GM10266 (cell line): Measurements from ENCODE around the gene CLIC4.

Experiments used
- DNase-seq: peaks from one replicate; pipeline ENCODE4 v3.0.0; 2012; ENCODE audit errors: extremely low spot score
- TF ChIP-seq, protein P1 (sequence below): IDR thresholded peaks from 2 replicates; pipeline ENCODE4 v1.5.1; 2012; ENCODE audit warnings: mild to moderate bottlenecking, low read depth; ENCODE audit not compliant: control insufficient read depth, insufficient read depth; ENCODE audit errors: missing control alignments

Gene CLIC4

DNA sequence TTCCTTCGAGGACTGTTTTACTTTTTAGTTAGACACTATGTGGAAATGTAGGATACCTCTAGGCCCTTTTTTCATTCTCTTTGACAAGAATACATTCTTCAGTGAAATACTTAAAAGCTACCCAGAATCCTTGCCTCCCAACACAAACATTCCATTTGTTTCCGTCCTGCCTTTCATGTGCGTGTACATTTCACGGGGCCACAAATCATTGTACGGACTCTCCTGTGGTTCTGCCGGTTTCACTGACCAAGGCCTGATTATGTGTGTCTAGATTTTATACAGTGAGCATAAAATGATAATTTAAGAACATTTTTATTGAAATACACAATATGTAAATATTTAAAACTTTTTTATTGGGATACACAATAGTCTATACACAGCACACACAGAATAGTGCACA is 108.4 kb downstream of the CLIC4 start:
- TF ChIP-seq, protein P1, sequence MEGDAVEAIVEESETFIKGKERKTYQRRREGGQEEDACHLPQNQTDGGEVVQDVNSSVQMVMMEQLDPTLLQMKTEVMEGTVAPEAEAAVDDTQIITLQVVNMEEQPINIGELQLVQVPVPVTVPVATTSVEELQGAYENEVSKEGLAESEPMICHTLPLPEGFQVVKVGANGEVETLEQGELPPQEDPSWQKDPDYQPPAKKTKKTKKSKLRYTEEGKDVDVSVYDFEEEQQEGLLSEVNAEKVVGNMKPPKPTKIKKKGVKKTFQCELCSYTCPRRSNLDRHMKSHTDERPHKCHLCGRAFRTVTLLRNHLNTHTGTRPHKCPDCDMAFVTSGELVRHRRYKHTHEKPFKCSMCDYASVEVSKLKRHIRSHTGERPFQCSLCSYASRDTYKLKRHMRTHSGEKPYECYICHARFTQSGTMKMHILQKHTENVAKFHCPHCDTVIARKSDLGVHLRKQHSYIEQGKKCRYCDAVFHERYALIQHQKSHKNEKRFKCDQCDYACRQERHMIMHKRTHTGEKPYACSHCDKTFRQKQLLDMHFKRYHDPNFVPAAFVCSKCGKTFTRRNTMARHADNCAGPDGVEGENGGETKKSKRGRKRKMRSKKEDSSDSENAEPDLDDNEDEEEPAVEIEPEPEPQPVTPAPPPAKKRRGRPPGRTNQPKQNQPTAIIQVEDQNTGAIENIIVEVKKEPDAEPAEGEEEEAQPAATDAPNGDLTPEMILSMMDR: no peak
- DNase-seq: no peak

DNA sequence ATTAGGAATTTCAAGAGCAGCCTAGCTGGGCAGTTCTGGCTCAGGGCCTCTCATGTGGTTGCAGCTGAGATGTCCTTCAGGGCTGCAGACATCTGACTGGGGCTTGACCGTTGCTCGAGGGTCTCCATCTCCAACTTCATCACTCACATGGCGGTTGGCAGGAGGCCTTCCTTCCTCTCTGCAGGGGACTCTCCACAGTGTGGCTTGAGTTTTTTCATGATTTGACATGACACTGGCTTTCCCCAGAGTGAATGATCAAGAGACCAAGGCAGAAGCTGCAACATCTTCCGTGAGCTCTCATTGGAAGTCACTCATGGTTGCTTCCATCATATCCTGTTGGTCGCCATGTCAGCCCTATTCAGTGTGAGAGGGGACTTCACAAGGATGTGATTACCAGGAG is 110.2 kb downstream of the CLIC4 start:
- TF ChIP-seq, protein P1: no peak
- DNase-seq: no peak

DNA sequence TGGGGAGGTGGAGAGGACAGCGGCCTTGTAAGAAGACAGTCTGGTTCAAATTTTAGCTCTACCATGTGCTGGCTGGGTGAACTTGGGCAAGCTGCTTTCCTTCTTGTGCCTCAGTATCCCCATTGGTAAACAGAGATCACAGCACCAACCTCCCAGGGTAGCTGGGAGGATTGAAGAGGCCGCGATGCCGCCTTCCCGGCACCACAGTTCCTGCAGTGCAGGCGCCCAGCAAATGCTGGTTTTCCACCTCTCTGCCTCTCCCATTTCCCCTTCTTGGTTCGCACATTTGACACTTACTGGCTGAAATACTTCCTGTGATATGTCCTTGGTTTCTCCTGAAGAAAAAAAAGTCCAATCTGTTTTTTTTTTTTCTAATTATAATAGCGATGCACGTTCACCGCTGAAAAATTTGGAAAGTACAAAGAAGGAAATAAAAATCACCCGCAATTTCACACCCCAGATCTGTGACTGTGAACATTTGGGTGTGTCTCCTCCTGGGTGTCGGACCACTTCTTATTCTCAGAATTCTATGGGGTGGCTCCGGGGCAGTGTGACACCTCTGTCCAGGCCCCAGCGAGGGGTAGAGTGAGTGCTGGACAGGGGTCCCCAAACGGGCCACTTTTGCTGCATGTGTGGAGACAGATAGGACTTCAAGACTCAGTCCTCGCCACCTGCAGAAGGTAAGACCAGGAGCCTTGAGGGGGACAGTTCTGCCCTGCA is 111.7 kb downstream of the CLIC4 start:
- no peak for DNase-seq
- TF ChIP-seq, protein P1: no peak

DNA sequence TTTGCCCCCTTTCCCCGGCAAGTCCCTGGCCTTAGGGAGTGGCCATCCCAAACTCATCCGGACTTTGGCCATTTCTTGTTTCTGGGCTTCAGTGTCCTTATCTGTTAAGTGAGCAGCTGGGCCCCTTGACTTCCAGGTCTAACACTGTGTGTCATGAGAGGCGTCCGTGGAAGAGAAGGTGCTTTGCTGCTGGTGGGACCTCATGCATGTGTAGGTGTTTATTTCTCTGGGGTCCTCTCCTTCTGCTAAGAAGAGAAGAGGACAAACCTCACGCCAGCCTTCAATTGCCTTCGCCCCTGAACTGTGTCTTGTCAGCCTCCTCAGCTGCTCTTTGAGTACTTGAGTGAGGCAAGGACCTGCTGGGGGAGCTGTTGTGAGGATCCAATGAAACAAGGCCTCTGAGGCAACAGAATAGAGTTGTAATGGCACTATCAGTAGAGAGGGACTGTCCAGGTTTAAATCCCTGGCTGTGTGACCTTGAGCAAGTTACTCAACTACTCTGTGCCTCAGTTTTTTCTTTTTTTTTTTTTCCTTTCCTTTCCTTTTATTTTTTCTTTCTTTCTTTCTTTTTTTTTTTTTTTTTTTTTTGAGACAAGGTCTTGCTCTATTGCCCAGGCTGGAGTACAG is 112.4 kb downstream of the CLIC4 start:
- no peak for DNase-seq
- TF ChIP-seq, protein P1: no peak

DNA sequence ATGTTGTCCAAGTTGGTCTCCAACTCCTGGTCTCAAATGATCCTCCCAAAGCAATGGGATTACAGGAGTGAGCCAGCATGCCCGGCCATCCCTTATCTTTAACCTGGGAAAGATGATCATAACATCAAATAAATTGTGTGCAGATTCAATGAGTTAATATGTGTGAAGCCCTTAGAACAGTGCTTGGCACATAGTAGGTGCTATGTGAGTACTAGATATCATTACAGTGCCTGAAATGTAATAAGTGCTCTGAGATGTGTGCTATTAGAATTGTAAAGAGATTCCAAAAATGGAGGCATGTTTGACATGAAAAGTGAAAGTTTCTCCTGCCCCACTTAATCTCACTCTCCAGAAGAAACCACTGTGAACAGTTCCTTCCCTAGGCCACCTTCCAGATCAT is 113.0 kb downstream of the CLIC4 start:
- no peak for DNase-seq
- TF ChIP-seq, protein P1: no peak

DNA sequence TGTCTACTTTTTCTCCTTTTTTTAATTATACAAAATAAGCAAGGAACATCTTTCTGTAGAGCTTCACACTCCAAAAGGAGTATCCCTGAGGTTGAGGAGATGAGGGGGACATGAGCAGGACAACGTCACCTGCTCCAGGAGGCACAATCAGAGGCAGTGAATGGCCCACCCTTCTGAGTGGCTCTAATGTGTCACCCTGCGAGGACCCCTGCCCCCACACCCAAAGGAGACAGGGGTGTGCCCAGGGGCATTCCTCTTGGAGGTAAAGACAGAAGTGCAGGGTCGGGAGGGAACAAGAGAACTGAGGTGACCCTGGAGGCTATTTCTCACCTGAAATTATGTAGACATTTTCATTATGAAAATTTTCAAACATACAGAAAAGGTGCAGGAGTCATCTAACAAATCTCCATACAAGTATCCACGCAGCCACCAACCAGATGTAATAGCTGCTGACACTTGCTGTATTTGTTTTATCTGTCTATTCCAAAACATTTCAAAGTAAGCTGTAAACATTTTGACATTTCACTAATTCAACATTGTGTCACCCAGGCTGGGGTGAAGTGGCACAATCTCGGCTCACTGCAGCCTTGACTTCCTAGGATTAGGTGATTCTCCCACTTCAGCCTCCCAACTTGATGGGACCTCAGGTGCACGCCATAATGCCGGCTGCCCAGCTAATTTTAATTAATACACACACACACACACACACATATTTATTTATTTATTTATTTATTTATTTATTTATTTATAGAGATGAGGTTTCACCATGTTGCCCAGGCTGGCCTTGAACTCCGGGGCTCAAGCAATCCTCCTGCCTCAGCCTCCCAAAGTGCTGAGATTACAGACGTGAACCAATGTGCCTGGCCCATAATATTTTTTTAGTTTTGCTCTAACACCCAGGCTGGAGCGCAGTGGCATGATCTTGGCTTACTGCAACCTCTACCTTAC is 114.1 kb downstream of the CLIC4 start:
- TF ChIP-seq, protein P1: no peak
- no peak for DNase-seq

DNA sequence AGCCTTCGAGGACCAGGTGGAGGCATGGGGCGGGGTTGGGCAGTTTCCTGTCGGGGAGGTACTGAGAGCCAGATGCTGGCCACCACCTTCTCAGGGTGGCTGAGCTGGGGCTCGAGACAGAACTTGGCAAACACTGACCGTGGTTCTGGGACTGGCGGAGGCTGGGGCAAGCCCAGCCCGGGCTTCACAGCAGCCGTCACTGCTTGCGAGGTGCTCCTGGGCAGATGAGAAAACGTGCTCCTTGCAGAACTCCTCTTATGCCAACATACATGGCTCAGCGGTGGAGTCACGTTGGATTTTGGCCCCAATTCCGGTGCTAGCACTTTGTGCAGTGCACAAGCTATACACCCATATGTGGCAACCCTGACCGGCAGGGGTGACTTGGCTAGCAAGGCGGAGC is 115.6 kb downstream of the CLIC4 start:
- no peak for DNase-seq
- TF ChIP-seq, protein P1: no peak
